M059J (cell line): Measurements from ENCODE around the gene MTCL1. TPM values are rescaled to one million over a fixed set of nuclear protein-coding genes. Genes with fewer than 3 reads are reported as not detected.

Experiments used
- DNase-seq: peaks from one replicate; pipeline ENCODE4 v3.0.0-alpha.2; 2012; ENCODE audit warnings: low read depth
- total RNA-seq: library from RNA; depleted of rRNA; stranded (reverse); fragments of >200 nt; shearing (Covaris generic); gene quantifications from 2 replicates; pipeline ENCODE4 v1.2.3, GENCODE V29; 2014

Gene MTCL1
- total RNA-seq, 1 experiment from 2014 or later: 28.2 TPM

GRCh38 chr18:8792688-8793316 lies 87.4 kb downstream of the MTCL1 start:
- DNase-seq: no peak

GRCh38 chr18:8793445-8794155 lies 88.2 kb downstream of the MTCL1 start:
- peak; percentile 38 for DNase-seq

- DNase-seq: peak; percentile 90
Observed at GRCh38 chr18:8794156-8794933, 89.0 kb downstream of the MTCL1 start.

GRCh38 chr18:8794934-8795280 lies 89.6 kb downstream of the MTCL1 start:
- DNase-seq: no peak

- DNase-seq: no peak
Observed at GRCh38 chr18:8795586-8796325, 90.4 kb downstream of the MTCL1 start.

- peak; percentile 19 for DNase-seq
Observed at GRCh38 chr18:8797206-8797605, 91.8 kb downstream of the MTCL1 start.

GRCh38 chr18:8799001-8799400 lies 93.6 kb downstream of the MTCL1 start:
- peak; percentile 51 for DNase-seq

- peak; percentile 83 for DNase-seq
Observed at GRCh38 chr18:8799596-8800441, 94.5 kb downstream of the MTCL1 start.

GRCh38 chr18:8800445-8800844 lies 95.1 kb downstream of the MTCL1 start:
- DNase-seq: peak; percentile 99

- no peak for DNase-seq
Observed at GRCh38 chr18:8800876-8801262, 95.5 kb downstream of the MTCL1 start.

- DNase-seq: peak; percentile 92
Observed at GRCh38 chr18:8801263-8801901, 96.0 kb downstream of the MTCL1 start.

GRCh38 chr18:8802017-8802672 lies 96.8 kb downstream of the MTCL1 start:
- no peak for DNase-seq

GRCh38 chr18:8803063-8803795 lies 97.9 kb downstream of the MTCL1 start:
- no peak for DNase-seq

GRCh38 chr18:8803957-8804356 lies 98.6 kb downstream of the MTCL1 start:
- DNase-seq: no peak

- DNase-seq: no peak
Observed at GRCh38 chr18:8805552-8805951, 100.2 kb downstream of the MTCL1 start.

GRCh38 chr18:8806100-8806797 lies 100.9 kb downstream of the MTCL1 start:
- DNase-seq: no peak

GRCh38 chr18:8806798-8807487 lies 101.6 kb downstream of the MTCL1 start:
- DNase-seq: no peak

GRCh38 chr18:8807488-8807805 lies 102.1 kb downstream of the MTCL1 start:
- DNase-seq: no peak
